Activated CD4-positive, alpha-beta T cell treated with anti-CD3 and anti-CD28 coated beads for 24 hours (primary cell): ENCODE measurements around the gene HDAC6.

Experiments
- DNase-seq, 2 donors: peaks; one replicate each; pipeline ENCODE4 v3.0.0-alpha.2; 2020; ENCODE audit warnings: low read depth in 2 of 2

Gene HDAC6

GRCh38 chrX:48801280-48802088 is at the start of gene HDAC6:
HDAC6 (plus strand) TSS chrX:48802067; CDS start chrX:48802693, 626 bp downstream.
- DNase-seq, result peak; percentile 86

GRCh38 chrX:48752498-48752897 is 49.4 kb upstream of the HDAC6 start:
- DNase-seq, result no peak

DNA sequence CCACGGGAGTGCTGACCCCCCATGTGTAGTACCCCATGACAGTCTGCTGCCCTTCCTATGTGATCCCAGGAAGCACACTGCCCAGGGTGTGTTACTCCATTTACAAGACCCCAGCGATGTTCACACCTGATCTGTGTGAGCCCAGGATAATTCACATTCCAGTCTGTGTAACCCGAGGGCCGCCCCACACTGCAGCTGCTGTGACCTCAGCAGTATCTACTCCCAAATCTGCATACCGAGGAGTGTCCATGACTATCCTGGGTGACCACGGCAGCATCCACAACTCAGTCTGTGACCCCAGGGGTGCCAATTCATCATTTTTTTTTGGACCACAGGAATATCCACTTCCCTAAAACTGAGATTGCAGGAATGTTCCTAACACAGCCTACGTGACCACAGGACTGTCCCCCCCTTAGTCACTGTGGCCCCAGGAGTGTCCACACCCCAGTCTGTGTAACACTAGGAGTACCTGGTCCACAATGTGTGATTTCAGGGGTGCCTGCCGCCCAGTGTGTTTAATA is 48.1 kb upstream of the HDAC6 start:
- no peak for DNase-seq

DNA sequence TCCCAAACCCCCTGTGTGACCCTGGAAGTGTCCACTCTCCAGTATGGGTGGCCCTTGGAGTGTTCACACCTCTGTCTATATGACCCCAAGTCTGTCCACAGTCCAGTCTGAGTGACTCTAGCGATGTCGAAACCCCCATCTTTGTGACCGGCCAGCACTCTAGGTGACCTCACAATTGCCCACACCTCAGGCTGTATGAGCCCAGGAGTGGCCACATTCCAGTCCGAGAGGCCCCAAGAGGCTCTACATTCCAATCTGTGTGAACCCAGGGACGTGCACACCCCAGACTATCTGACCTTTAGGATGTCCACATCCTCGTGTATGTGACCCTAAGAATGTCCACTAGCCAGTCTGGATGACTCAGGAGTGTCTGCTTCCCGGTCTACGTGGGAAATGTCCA is 47.6 kb upstream of the HDAC6 start:
- DNase-seq, result no peak

DNA sequence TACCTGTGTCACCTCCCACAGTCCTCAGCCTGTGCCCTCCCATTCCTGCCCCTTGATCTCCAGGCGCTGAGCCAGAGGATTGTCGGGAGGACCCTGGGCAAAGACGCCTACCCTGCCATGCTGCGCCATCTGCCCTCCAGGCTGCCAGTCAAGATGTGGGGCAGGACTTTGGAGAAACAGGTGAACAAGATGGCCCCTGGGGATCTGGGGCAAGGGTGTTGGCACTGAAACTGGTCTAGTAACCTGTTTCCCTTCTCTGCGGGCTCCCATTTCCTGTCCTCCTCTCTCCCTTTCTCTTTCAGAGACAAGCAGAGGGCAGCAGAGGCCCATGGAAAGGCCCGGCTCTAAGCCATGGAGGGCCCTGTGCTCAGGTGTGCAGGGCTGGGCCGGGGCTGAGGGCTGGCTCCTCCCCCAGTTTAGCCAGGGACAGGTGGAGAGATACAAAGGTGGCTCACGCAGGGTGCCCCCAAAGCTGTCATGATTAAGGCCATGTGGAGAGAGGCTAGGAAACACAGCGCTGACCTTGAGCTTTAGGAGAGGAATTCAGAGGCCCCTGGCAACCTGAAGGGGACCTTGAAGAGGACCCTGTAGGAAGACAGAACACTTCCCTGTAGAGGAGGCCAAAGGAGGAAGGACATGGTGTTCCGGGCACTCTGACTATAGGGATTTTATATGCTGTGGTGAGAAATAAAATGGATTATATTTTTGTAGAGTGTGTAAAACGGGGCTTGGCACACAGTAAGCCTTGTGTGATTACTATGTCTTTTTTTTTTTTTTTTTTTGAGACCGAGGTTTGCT is 40.0 kb upstream of the HDAC6 start, which contains the start of gene GLOD5:
TSS of gene GLOD5 (plus strand) at position 74 of the 798 bp plus-strand sequence. CDS start at position 118, 44 bp downstream.
- no peak for DNase-seq

DNA sequence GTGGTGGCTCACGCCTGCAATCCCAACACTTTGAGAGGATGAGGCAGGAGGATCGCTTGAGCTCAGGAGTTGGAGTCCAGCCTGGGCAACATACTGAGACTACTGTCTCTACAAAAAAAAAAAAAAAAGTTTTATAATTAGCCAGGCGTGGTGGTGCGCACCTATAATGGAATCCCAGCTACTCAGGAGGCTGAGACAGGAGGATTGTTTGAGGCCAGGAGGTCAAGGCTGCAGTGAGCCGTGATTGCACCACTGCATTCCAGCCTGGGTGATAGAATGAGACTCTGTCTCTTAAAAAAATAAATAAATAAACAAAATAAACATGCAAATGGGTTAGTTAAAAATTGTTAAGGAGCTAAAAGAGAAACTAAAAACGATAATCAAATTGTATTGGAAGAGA is 32.6 kb upstream of the HDAC6 start:
- no peak for DNase-seq

DNA sequence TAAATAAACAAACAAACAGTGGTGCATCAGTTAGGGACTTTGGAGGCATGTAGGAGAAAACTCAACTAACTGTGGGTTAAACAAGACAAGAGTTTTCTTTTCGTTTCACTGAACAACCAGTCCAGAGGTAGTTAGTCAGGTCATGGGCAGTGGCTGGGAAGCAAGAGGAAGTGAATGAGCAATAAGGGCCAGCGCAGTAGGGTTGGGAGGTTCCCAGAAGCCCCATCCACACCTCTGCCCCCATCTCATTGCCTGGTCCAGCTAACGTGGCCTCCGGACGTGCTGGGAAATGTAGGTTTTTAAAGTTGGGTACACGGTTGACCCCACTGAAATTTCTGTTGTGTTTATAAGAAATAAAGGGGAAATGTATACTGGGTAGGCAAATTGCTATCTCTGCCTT is 31.6 kb upstream of the HDAC6 start:
- no peak for DNase-seq

DNA sequence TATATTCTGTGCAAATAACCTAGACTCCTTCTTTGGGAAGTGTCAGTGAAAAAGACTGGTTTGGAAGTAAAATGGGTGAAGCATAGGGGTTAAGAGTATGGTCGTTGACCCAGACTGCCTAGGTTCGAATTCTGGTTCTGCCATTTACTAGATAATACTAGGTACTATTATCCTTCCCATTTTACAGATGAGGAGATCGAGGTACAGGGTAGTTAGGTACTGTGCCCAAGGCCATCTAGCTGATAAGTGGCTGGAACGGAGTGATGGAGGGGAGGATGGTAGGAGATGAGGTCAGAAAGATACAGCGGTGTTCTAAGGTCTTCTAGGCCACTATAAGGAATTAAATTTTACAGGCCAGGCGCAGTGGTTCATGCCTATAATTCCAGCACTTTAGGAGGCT is 29.3 kb upstream of the HDAC6 start:
- no peak for DNase-seq

GRCh38 chrX:48776818-48777439 is 24.9 kb upstream of the HDAC6 start:
- no peak for DNase-seq

- DNase-seq, result no peak
Measured at GRCh38 chrX:48779399-48779798, 22.5 kb upstream of the HDAC6 start.

DNA sequence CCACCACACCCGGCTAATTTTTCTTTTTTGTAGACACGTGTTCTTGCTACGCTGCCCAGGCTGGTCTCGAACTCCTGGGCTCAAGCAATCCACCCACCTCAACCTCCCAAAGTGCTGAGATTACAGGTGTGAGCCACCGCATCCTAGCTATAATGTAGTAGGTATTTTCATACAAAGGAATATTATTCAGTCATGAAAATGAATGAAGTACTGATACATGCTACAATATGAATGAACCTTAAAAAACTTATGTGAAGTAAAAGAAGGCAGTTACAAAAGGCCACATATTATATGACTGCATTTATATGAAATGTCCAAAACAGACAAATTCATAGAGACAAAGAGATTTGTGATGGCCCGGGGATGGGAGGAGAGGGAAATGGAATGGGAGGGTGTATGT is 20.2 kb upstream of the HDAC6 start:
- no peak for DNase-seq

DNA sequence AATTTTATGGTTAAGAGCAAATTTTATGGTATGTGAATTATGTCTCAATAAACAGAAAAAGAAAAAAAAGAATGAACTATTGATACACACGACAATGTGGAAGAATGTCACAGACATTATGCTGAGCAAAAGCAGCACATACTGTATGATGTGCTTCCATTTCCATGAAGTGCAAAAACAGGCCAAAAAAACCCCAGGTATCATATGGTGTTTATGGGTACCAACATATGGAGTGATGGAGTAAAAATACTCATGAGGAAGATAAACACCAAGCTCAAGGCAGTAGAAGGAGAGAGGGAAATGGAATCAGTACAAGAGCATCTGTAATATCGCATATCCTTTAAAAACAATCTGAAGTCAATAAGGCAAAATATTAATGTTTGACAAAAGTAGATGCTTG is 19.7 kb upstream of the HDAC6 start:
- DNase-seq, result no peak

GRCh38 chrX:48782795-48783194 is 19.1 kb upstream of the HDAC6 start:
- DNase-seq, result no peak

DNA sequence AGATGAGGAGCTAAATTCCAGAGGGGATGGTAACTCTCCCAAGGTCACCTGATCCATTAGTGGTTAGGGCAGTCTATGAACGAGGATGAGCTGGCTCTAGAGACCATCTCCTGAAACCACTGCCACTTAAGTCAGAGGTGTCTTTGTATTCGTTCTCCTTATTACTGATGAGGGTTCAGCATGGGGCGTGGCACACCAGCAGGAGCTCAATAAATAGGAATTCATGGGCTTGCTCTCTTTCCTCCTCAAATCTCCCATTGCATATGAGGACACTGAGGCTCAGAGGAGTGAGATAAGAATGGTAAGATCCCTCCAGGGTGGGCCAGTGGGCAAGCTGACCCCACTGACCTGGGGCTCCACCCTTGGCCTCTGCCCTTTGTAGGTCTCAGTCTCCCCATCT is 17.1 kb upstream of the HDAC6 start:
- DNase-seq, result no peak

GRCh38 chrX:48785186-48785539 is 16.7 kb upstream of the HDAC6 start:
- DNase-seq, result no peak

DNA sequence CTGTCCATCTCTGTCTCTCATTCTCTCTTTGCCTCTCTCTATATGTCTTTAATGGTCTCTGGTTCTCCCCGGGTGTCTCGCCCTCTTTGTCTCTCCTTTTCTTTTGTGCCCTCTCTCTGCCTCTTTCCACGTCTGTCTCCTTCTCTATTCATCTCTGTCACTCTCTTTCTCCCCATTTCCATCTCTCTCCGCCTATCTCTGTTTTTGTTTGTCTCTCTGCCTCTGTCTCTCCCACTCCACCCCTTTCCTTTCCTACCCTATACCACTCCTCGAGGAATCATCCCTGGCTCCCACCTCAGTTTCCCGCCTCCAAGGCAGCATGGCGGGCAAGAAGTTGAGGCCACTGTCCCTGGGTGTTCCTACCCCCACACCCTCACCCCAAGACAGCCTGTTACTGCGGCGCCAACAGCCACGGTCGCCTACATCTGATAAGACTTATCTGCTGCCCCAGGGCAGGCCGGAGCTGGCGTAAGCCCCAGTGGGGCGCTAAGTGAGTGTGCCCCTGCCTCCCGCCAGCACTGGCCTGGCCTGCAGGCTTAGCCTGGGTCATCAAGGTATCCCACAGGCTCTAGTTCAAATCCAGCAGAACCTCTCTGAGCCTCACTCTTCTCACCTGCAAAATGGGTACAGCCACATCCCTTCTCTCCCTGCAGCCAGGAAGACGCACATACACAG is 16.2 kb upstream of the HDAC6 start:
- DNase-seq, result no peak

GRCh38 chrX:48786341-48786800 is 15.5 kb upstream of the HDAC6 start, which contains the start of gene GATA1:
GATA1 (plus strand) TSS chrX:48786590; CDS start chrX:48791110, 4,520 bp downstream.
- DNase-seq, result no peak

DNA sequence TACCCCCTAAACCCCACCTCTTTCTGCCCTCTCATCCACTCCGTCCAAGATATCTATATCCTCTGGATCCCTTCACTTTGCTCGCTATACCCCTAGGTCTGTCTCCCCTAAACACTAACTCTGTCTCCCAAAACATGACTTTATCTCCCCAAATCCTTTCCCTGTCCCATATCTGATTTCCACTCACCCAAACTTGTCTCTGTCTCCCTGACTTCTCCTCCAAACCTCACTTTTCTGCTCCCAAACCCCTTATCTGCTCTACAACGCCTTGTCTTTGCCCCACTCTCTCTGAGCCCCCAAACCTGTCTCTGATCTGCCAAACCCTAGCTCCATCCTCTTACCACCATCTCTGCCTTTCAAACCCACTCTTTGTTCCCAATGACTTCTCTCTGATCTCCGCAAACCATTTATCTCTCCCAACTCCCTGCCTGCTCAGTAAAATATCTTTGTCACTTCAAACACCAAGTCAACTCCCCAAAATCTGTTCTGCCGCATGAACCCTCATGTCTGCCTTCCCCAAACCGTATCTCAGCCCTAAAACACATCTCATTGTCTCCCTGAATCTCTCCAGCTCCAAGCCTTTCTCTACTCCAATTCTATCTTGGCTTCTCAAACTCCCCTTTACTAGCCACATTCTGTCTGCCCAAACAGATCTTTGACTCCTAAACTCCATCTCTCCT is 14.9 kb upstream of the HDAC6 start:
- no peak for DNase-seq

DNA sequence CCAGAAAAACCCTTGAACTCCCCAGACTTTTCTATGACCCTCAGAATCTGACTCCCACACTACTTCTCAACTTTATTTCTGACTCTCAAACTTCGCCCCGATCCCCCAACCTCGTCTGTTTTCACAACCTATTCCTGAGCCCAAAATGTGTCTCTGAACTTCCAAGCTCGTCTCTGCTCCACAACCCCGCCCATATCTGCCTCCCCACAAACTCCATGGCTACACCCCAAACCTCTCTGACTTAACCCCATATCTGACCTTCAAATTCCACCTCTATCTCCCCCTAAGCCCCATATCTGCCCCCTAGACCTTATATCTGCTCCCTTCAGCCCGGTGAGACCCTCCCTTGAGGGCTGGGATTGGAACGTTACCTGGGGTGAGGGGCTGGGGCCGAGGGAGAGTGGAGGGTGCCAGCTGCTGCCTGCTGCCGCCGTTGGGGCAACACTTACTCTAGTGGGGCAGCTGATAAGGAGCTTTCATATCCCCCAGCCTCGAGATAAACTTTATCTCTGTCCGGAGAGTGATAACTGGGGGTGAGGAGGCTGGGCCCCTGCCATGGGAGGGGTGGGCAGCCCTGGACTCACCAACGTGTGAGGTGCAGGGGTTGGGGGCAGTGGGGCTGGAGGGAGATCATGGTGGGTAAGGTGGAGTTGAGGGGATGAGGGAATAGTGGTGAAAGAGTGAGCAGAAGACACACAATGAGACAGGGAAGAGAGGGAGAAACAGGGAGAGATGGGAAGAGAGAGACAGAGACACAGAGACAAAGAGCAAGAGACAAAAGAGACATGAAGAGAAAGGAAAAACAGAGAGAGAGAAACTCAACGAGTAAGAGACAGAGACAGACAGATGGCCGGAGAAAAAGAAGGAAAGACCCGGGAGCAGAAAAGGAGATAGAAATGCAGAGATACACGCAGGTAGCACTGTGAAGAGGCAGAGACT is 14.1 kb upstream of the HDAC6 start:
- no peak for DNase-seq
